ENCODE results near the gene SF1.

The SF1 gene

GRCh38 chr11:64759722-64760719 lies 18.3 kb downstream of the SF1 start, which contains the start of gene PYGM:
Gene PYGM, minus strand, starts transcription at chr11:64759974. Its CDS starts 76 bp downstream, at chr11:64759898.
- DNase-seq (ENCODE audit: low read depth, low spot score), result no peak

GRCh38 chr11:64759131-64759721 lies 19.1 kb downstream of the SF1 start:
- DNase-seq (ENCODE audit: low read depth, low spot score), result no peak

GRCh38 chr11:64758330-64759079 lies 19.8 kb downstream of the SF1 start:
- no peak for DNase-seq (ENCODE audit: low read depth, low spot score)

- DNase-seq (ENCODE audit: low read depth, low spot score), result no peak
These were observed 20.6 kb downstream of the SF1 start for GRCh38 chr11:64757549-64758329.

- no peak for DNase-seq (ENCODE audit: low read depth, low spot score)
These were observed 22.5 kb downstream of the SF1 start for GRCh38 chr11:64755681-64756361.

GRCh38 chr11:64754919-64755662 lies 23.3 kb downstream of the SF1 start:
- no peak for DNase-seq (ENCODE audit: low read depth, low spot score)

GRCh38 chr11:64754124-64754918 lies 24.0 kb downstream of the SF1 start:
- DNase-seq (ENCODE audit: low read depth, low spot score), result no peak

- DNase-seq (ENCODE audit: low read depth, low spot score), result no peak
These were observed 24.8 kb downstream of the SF1 start for GRCh38 chr11:64753380-64754123.

GRCh38 chr11:64753019-64753379 lies 25.3 kb downstream of the SF1 start:
- no peak for DNase-seq (ENCODE audit: low read depth, low spot score)

- no peak for DNase-seq (ENCODE audit: low read depth, low spot score)
These were observed 26.0 kb downstream of the SF1 start for GRCh38 chr11:64752175-64752970.

- no peak for DNase-seq (ENCODE audit: low read depth, low spot score)
These were observed 26.8 kb downstream of the SF1 start for GRCh38 chr11:64751580-64751979.

GRCh38 chr11:64751136-64751535 lies 27.2 kb downstream of the SF1 start:
- DNase-seq (ENCODE audit: low read depth, low spot score), result no peak

GRCh38 chr11:64750361-64751054 lies 27.8 kb downstream of the SF1 start:
- DNase-seq (ENCODE audit: low read depth, low spot score), result no peak

- no peak for DNase-seq (ENCODE audit: low read depth, low spot score)
These were observed 30.2 kb downstream of the SF1 start for GRCh38 chr11:64747961-64748665.

GRCh38 chr11:64746486-64746885 lies 31.9 kb downstream of the SF1 start:
- DNase-seq (ENCODE audit: low read depth, low spot score), result no peak

GRCh38 chr11:64745521-64746328 lies 32.6 kb downstream of the SF1 start:
- DNase-seq (ENCODE audit: low read depth, low spot score), result no peak

Measured in iPS DF 19.7 (cell line).